SK-N-SH (cell line): ENCODE data around the gene TDO2. TPM values are rescaled to one million over a fixed set of nuclear protein-coding genes. Genes with fewer than 3 reads are reported as not detected.
"Not testable (repeated sequence)": the region's sequence is repeated elsewhere in the genome, so short reads cannot be mapped to it uniquely, and the experiment has no call there.

Experiments used
- CTCF ChIA-PET: fragments of 300-600, 350-600 bp; formaldehyde crosslinking; extraction: SDS; loops from one replicate; lab custom pipeline; 2021; lab: Yijun Ruan, JAX
- POLR2A ChIA-PET: fragments of 350-600 bp; sonication (Branson Sonifier 250); formaldehyde crosslinking; extraction: SDS; loops from one replicate; lab custom pipeline; 2020; ENCODE audit warnings: antibody characterized with exemption, inconsistent platforms; lab: Yijun Ruan, JAX
- DNase-seq: peaks from one replicate; pipeline ENCODE4 v3.0.0; 2012
- H2AFZ ChIP-seq: fragments of 200-600 bp; sonication (generic); 2 replicates; pipeline ENCODE4 v1.8.1; 2016; ENCODE audit warnings: antibody characterized with exemption, mild to moderate bottlenecking, low read depth
- H3F3A ChIP-seq: fragments of 200-600 bp; sonication (generic); replicated peaks from 2 replicates; pipeline ENCODE3; 2016; ENCODE audit warnings: antibody characterized with exemption, mild to moderate bottlenecking; ENCODE audit not compliant: insufficient read depth
- H3K27ac ChIP-seq, 2 experiments: fragments of 200-500 bp in 1 of 2; fragments of 200-600 bp in 1 of 2; sonication (Bioruptor generic) in 1 of 2; sonication (generic), shearing (Covaris generic) in 1 of 2; 2 replicates each; pipeline versions ENCODE4 v1.5.1 to v1.6.1; 2014 to 2016; ENCODE audit warnings: low read depth in 2 of 2, inconsistent platforms in 1 of 2, low read length in 1 of 2, mild to moderate bottlenecking in 1 of 2, mixed read lengths in 1 of 2
- H3K27me3 ChIP-seq: fragments of 200-600 bp; sonication (generic), shearing (Covaris generic); 2 replicates; pipeline ENCODE4 v1.6.1; 2016; ENCODE audit warnings: mixed run types; ENCODE audit not compliant: insufficient read depth
- H3K36me3 ChIP-seq, 2 experiments: fragments of 200-500 bp in 1 of 2; fragments of 200-600 bp in 1 of 2; sonication (Bioruptor generic) in 1 of 2; sonication (generic) in 1 of 2; replicated peaks in 1 of 2; 2 replicates each; pipeline versions ENCODE3 to v1.5.1; 2014 to 2016; ENCODE audit warnings: low read length in 1 of 2, mild to moderate bottlenecking in 1 of 2; ENCODE audit not compliant: insufficient read depth in 2 of 2, control insufficient read depth in 1 of 2
- H3K4me1 ChIP-seq, 2 experiments: fragments of 200-500 bp in 1 of 2; fragments of 200-600 bp in 1 of 2; sonication (Bioruptor generic) in 1 of 2; sonication (generic), shearing (Covaris generic) in 1 of 2; 2 replicates each; pipeline versions ENCODE4 v1.5.1 to v1.6.1; 2014 to 2016; ENCODE audit warnings: low read depth in 1 of 2, low read length in 1 of 2, mixed run types in 1 of 2; ENCODE audit not compliant: insufficient read depth in 2 of 2, control insufficient read depth in 1 of 2
- H3K4me2 ChIP-seq: fragments of 200-600 bp; sonication (generic), shearing (Covaris generic); 2 replicates; pipeline ENCODE4 v1.6.1; 2017; ENCODE audit warnings: mixed run types
- H3K4me3 ChIP-seq, 2 experiments: fragments of 200-500 bp in 1 of 2; fragments of 200-600 bp in 1 of 2; sonication (Bioruptor generic) in 1 of 2; sonication (generic), shearing (Covaris generic) in 1 of 2; 2 replicates each; pipeline versions ENCODE4 v1.5.1 to v1.8.1; 2014 to 2016; ENCODE audit warnings: low read depth in 2 of 2, inconsistent platforms in 1 of 2, low read length in 1 of 2, mild to moderate bottlenecking in 1 of 2, mixed read lengths in 1 of 2, moderate library complexity in 1 of 2
- H3K79me2 ChIP-seq: fragments of 200-600 bp; sonication (generic); 2 replicates; pipeline ENCODE4 v1.8.1; 2017; ENCODE audit warnings: mild to moderate bottlenecking; ENCODE audit not compliant: insufficient read depth
- H3K9ac ChIP-seq: fragments of 200-600 bp; sonication (generic); 2 replicates; pipeline ENCODE4 v1.6.1; 2017; ENCODE audit warnings: mixed run types
- H3K9me2 ChIP-seq: fragments of 200-600 bp; sonication (generic); 2 replicates; pipeline ENCODE4 v1.6.1; 2017; ENCODE audit warnings: mixed run types
- H3K9me3 ChIP-seq: fragments of 200-600 bp; sonication (generic); 2 replicates; pipeline ENCODE4 v1.6.1; 2017; ENCODE audit warnings: mixed run types, mild to moderate bottlenecking, moderate library complexity
- H4K20me1 ChIP-seq: fragments of 200-600 bp; sonication (generic); 2 replicates; pipeline ENCODE4 v1.6.1; 2017; ENCODE audit warnings: mild to moderate bottlenecking, mixed run types; ENCODE audit not compliant: insufficient read depth
- CHD2 ChIP-seq: fragments of 150-350 bp; IDR thresholded peaks from 2 replicates; pipeline ENCODE4 v1.6.1; 2018; ENCODE audit warnings: low read length; ENCODE audit not compliant: partially characterized antibody
- EZH2phosphoT487 ChIP-seq: fragments of 200-600 bp; sonication (generic); IDR thresholded peaks from 2 replicates; pipeline ENCODE4 v1.6.1; 2017; ENCODE audit warnings: low read depth, mixed run types, mild to moderate bottlenecking, antibody characterized with exemption, moderate library complexity, borderline replicate concordance
- GABPA ChIP-seq: IDR thresholded peaks from 2 replicates; pipeline ENCODE4 v1.4.0; 2012; ENCODE audit warnings: low read depth, mild to moderate bottlenecking
- JUND ChIP-seq: IDR thresholded peaks from 2 replicates; pipeline ENCODE4 v1.4.0; 2012
- PBX3 ChIP-seq: IDR thresholded peaks from 2 replicates; pipeline ENCODE4; 2012
- RAD21 ChIP-seq: IDR thresholded peaks from 2 replicates; pipeline ENCODE4 v1.6.1; 2012; ENCODE audit warnings: mild to moderate bottlenecking, low read length
- RFX5 ChIP-seq: IDR thresholded peaks from 2 replicates; pipeline ENCODE4 v1.6.1; 2012; ENCODE audit warnings: mild to moderate bottlenecking, improper control_type of control experiment, low read length
- SMC3 ChIP-seq: IDR thresholded peaks from 2 replicates; pipeline ENCODE4 v1.6.1; 2012; ENCODE audit warnings: low read depth, low read length, improper control_type of control experiment
- TCF12 ChIP-seq: IDR thresholded peaks from 2 replicates; pipeline ENCODE4 v1.4.0; 2012
- USF1 ChIP-seq: IDR thresholded peaks from 2 replicates; pipeline ENCODE4 v1.4.0; 2012; ENCODE audit warnings: low read depth, borderline replicate concordance
- WGBS: methylation state at CpG from one replicate; pipeline ENCODE4 v1.1.6; 2017; ENCODE audit warnings: low lambda C conversion rate; 5-methylcytosine and 5-hydroxymethylcytosine counted together
- polyA plus RNA-seq, 3 experiments: library from polyadenylated mRNA; depleted of rRNA; stranded (reverse); fragments of >200 nt; gene quantifications; 2 replicates each; pipeline ENCODE4 v1.2.3, GENCODE V29; 2012
- TF ChIP-seq, protein P1 (sequence below): IDR thresholded peaks from 2 replicates; pipeline ENCODE4 v1.4.0; 2012; ENCODE audit warnings: low read depth
- TF ChIP-seq, protein P2 (sequence below): IDR thresholded peaks from 2 replicates; pipeline ENCODE4 v1.6.1; 2012; ENCODE audit warnings: mild to moderate bottlenecking, low read depth, low read length, moderate library complexity
- TF ChIP-seq, protein P3 (sequence below): fragments of 150-350 bp; IDR thresholded peaks from 2 replicates; pipeline ENCODE4 v1.6.1; 2016; ENCODE audit warnings: mild to moderate bottlenecking, low read depth, low read length

The TDO2 gene
- polyA plus RNA-seq, 1 of the 3 experiments (the other 2 are of a cell fraction): not detected

DNA sequence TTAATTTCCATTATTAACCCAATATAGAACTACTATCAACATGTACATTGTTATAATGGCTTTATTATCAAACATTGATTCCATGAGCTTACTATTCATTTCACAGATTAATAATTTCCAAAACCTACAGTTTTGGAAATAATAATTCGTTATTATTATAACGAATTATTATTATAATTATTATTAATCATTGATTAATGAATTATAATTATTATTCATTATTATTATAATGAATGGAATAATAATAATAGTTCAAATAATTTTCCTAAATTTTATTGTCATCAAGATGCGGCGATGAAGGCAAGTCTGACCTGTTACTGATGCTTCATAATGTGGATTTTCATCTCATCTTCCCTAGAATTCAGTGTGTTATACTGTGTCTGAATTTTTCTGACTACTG is 28.1 kb downstream of the TDO2 start:
- TF ChIP-seq, protein P1, sequence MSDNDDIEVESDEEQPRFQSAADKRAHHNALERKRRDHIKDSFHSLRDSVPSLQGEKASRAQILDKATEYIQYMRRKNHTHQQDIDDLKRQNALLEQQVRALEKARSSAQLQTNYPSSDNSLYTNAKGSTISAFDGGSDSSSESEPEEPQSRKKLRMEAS: no peak
- TF ChIP-seq RAD21 (no peak), USF1 (no peak), PBX3 (no peak), JUND (no peak)
- TF ChIP-seq, all 33 proteins: peak for 0
- Histone ChIP-seq H3K27me3 (no peaks in the 10 kb centered on the region; the same call in 1 of the 2 replicates), H3K4me2 (no peak overlapping the region), H3K27ac (no peak overlapping the region), H3K4me3 (no peak overlapping the region), H3K79me2 (no peaks in the 10 kb centered on the region), H3K9ac (no peak overlapping the region), H3K4me1 (no peaks in the 10 kb centered on the region), H3K36me3 (no peaks in the 10 kb centered on the region), H2AFZ (no peak overlapping the region), H3K9me2 (no peaks in the 10 kb centered on the region), H4K20me1 (no peaks in the 10 kb centered on the region), H3F3A (no peaks in the 10 kb centered on the region), H3K9me3 (no peaks in the 10 kb centered on the region)
- ChIA-PET CTCF (no interaction called here), POLR2A (no interaction called here)
- 43% methylated on average over 4 of the region's 4 CpGs for WGBS
- DNase-seq: no peak

DNA sequence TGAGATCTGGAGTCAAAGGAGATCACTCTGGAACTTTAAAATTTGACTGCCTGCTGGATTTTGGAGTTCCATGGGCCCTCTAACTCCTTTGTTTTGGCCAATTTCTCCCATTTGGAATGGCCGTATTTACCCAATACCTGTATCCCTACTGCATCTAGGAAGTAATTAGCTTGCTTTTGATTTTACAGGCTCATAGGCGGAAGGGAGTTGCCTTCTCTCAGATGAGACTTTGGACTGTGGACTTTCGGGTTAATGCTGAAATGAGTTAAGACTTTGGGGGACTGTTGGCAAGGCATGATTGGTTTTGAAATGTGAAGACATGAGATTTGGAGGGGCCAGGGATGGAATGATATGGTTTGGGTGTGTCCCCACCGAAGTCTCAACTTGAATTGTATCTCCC is 31.1 kb downstream of the TDO2 start:
- H3K9me3 ChIP-seq, H2AFZ ChIP-seq, CTCF ChIA-PET, H4K20me1 ChIP-seq, H3K9ac ChIP-seq, H3K4me1 ChIP-seq, H3K4me3 ChIP-seq, H3K27me3 ChIP-seq, H3K27ac ChIP-seq, H3K36me3 ChIP-seq, H3K79me2 ChIP-seq, H3K4me2 ChIP-seq, H3F3A ChIP-seq, DNase-seq, H3K9me2 ChIP-seq, POLR2A ChIA-PET: not testable (repeated sequence)
- 57% methylated on average over 4 of the region's 4 CpGs for WGBS

GRCh38 chr4:155935389-155935986 is 32.0 kb downstream of the TDO2 start:
- Histone ChIP-seq H2AFZ (no peak overlapping the region), H3K9me2 (no peaks in the 10 kb centered on the region), H3K36me3 (no peaks in the 10 kb centered on the region), H3K9me3 (no peaks in the 10 kb centered on the region), H3K4me2 (no peak overlapping the region), H3K4me1 (no peaks in the 10 kb centered on the region), H3K4me3 (no peak overlapping the region), H4K20me1 (no peaks in the 10 kb centered on the region), H3K27me3 (no peaks in the 10 kb centered on the region; the same call in 1 of the 2 replicates), H3K27ac (no peak overlapping the region), H3F3A (no peaks in the 10 kb centered on the region), H3K79me2 (no peaks in the 10 kb centered on the region), H3K9ac (no peak overlapping the region)
- ChIA-PET POLR2A (no interaction called here), CTCF (no interaction called here)
- no peak for TF ChIP-seq GABPA
- TF ChIP-seq CHD2: no peak
- TF ChIP-seq, protein P2, sequence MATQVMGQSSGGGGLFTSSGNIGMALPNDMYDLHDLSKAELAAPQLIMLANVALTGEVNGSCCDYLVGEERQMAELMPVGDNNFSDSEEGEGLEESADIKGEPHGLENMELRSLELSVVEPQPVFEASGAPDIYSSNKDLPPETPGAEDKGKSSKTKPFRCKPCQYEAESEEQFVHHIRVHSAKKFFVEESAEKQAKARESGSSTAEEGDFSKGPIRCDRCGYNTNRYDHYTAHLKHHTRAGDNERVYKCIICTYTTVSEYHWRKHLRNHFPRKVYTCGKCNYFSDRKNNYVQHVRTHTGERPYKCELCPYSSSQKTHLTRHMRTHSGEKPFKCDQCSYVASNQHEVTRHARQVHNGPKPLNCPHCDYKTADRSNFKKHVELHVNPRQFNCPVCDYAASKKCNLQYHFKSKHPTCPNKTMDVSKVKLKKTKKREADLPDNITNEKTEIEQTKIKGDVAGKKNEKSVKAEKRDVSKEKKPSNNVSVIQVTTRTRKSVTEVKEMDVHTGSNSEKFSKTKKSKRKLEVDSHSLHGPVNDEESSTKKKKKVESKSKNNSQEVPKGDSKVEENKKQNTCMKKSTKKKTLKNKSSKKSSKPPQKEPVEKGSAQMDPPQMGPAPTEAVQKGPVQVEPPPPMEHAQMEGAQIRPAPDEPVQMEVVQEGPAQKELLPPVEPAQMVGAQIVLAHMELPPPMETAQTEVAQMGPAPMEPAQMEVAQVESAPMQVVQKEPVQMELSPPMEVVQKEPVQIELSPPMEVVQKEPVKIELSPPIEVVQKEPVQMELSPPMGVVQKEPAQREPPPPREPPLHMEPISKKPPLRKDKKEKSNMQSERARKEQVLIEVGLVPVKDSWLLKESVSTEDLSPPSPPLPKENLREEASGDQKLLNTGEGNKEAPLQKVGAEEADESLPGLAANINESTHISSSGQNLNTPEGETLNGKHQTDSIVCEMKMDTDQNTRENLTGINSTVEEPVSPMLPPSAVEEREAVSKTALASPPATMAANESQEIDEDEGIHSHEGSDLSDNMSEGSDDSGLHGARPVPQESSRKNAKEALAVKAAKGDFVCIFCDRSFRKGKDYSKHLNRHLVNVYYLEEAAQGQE: no peak
- no peak for TF ChIP-seq TCF12
- TF ChIP-seq RFX5: no peak
- no peak for TF ChIP-seq SMC3
- no peak for TF ChIP-seq USF1
- TF ChIP-seq, protein P3, sequence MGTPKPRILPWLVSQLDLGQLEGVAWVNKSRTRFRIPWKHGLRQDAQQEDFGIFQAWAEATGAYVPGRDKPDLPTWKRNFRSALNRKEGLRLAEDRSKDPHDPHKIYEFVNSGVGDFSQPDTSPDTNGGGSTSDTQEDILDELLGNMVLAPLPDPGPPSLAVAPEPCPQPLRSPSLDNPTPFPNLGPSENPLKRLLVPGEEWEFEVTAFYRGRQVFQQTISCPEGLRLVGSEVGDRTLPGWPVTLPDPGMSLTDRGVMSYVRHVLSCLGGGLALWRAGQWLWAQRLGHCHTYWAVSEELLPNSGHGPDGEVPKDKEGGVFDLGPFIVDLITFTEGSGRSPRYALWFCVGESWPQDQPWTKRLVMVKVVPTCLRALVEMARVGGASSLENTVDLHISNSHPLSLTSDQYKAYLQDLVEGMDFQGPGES: no peak
- no peak for TF ChIP-seq EZH2phosphoT487
- no peak for DNase-seq
- WGBS: 44% methylated on average over 4 of the region's 4 CpGs
